Epithelial cell of esophagus (primary cell): Measurements from ENCODE around the gene CFAP410.
"Not testable (repeated sequence)": the region's sequence is repeated elsewhere in the genome, so short reads cannot be mapped to it uniquely, and the experiment has no call there.

ENCODE experiments used
- DNase-seq: peaks from one replicate; pipeline ENCODE4 v3.0.0; 2010; ENCODE audit warnings: low read depth
- H3K4me3 ChIP-seq: 2 replicates; pipeline ENCODE4 v1.5.1; 2011; ENCODE audit warnings: mild to moderate bottlenecking, low read length, control low read depth
- CTCF ChIP-seq: IDR thresholded peaks from 2 replicates; pipeline ENCODE4 v1.5.1; 2011; ENCODE audit warnings: low read depth, mild to moderate bottlenecking, low read length, control low read depth, inconsistent platforms; ENCODE audit not compliant: insufficient read depth; ENCODE audit errors: missing control alignments

The CFAP410 gene

GRCh38 chr21:44344541-44345183 is 5.5 kb upstream of the CFAP410 start:
- no peak for TF ChIP-seq CTCF
- no peak overlapping the region for H3K4me3 ChIP-seq
- DNase-seq: no peak

GRCh38 chr21:44342981-44343380 is 3.8 kb upstream of the CFAP410 start:
- not testable (repeated sequence) for DNase-seq, H3K4me3 ChIP-seq

- not testable (repeated sequence) for H3K4me3 ChIP-seq, DNase-seq
Measured at GRCh38 chr21:44341726-44342458, 2.7 kb upstream of the CFAP410 start.

- DNase-seq: peak; percentile 68
- peak; percentile 50 for TF ChIP-seq CTCF
Measured at GRCh38 chr21:44337941-44338895, 972 bp downstream of the CFAP410 start.

DNA sequence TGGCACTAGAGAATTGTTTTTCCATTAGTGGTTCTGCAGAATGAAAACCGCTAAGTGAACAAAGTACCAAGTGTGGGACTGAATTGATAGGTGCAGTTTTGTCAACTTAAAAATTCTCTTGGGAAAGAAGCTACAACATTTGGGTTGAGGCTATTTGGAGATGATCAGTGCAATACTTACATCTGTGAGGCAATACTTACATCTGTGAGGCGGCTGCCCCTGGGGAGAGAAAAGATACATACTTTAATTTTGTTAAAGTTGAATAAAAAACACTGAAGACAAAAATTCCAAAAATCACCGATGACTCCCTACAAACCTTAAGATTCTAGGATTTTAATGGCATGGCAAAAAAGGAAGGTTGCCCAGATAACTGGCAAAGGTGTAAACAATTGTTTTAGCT is 1.7 kb downstream of the CFAP410 start:
- H3K4me3 ChIP-seq: no peak overlapping the region
- TF ChIP-seq CTCF: no peak
- no peak for DNase-seq

More at GRCh38 chr21:44337941-44338895, 972 bp downstream of the CFAP410 start:
- peak overlapping the region; percentile 39 for H3K4me3 ChIP-seq

- no peak overlapping the region for H3K4me3 ChIP-seq
- no peak for DNase-seq
- no peak for TF ChIP-seq CTCF
Measured at GRCh38 chr21:44335266-44336059, 3.7 kb downstream of the CFAP410 start.

GRCh38 chr21:44334329-44335030 is 4.7 kb downstream of the CFAP410 start:
- peak; percentile 20 for DNase-seq
- H3K4me3 ChIP-seq: no peak overlapping the region
- no peak for TF ChIP-seq CTCF
